NOMO-1 treated with DMSO at 0.1 percent for 48 hours (cell line): ENCODE measurements around the gene NDUFS3.
"Not testable (repeated sequence)": the region's sequence is repeated elsewhere in the genome, so short reads cannot be mapped to it uniquely, and the experiment has no call there.

Experiments used
- DNase-seq: peaks from one replicate; lab custom pipeline; 2025; ENCODE audit not compliant: unreplicated experiment; lab: John Stamatoyannopoulos, UW

The NDUFS3 gene

GRCh38 chr11:47578524-47579494 lies at the start of gene NDUFS3, which contains the start of gene KBTBD4:
TSS of gene NDUFS3 (plus strand) at chr11:47579074. CDS start at chr11:47579092, 18 bp downstream.
TSS of gene KBTBD4 (minus strand) at chr11:47578970. CDS start at chr11:47578951, 19 bp downstream.
- DNase-seq, result peak; percentile 81

GRCh38 chr11:47529951-47530350 lies 48.9 kb upstream of the NDUFS3 start:
- DNase-seq, result no peak

GRCh38 chr11:47530721-47531120 lies 48.2 kb upstream of the NDUFS3 start:
- not testable (repeated sequence) for DNase-seq

GRCh38 chr11:47531666-47532065 lies 47.2 kb upstream of the NDUFS3 start:
- DNase-seq, result no peak

- DNase-seq, result no peak
Measured at GRCh38 chr11:47532597-47533213, 46.2 kb upstream of the NDUFS3 start.

GRCh38 chr11:47533690-47534151 lies 45.2 kb upstream of the NDUFS3 start:
- peak; percentile 38 for DNase-seq

- DNase-seq, result no peak
Measured at GRCh38 chr11:47534704-47535251, 44.1 kb upstream of the NDUFS3 start.

GRCh38 chr11:47536915-47537314 lies 42.0 kb upstream of the NDUFS3 start:
- no peak for DNase-seq

- no peak for DNase-seq
Measured at GRCh38 chr11:47538741-47539565, 39.9 kb upstream of the NDUFS3 start.

- DNase-seq, result no peak
Measured at GRCh38 chr11:47539681-47540039, 39.2 kb upstream of the NDUFS3 start.

GRCh38 chr11:47541070-47541469 lies 37.8 kb upstream of the NDUFS3 start:
- DNase-seq, result no peak

- no peak for DNase-seq
Measured at GRCh38 chr11:47545298-47545697, 33.6 kb upstream of the NDUFS3 start.

- not testable (repeated sequence) for DNase-seq
Measured at GRCh38 chr11:47546274-47546673, 32.6 kb upstream of the NDUFS3 start.

GRCh38 chr11:47550288-47551047 lies 28.4 kb upstream of the NDUFS3 start:
- DNase-seq, result peak; percentile 36

- peak; percentile 39 for DNase-seq
Measured at GRCh38 chr11:47551086-47551485, 27.8 kb upstream of the NDUFS3 start.

- DNase-seq, result peak; percentile 15
Measured at GRCh38 chr11:47552056-47552565, 26.8 kb upstream of the NDUFS3 start.

- peak; percentile 89 for DNase-seq
Measured at GRCh38 chr11:47552566-47553405, 26.1 kb upstream of the NDUFS3 start, which contains the start of gene CELF1. TSS of gene CELF1 (minus strand) at chr11:47553132. CDS start at chr11:47499523, 53,609 bp downstream.

GRCh38 chr11:47553406-47553743 lies 25.5 kb upstream of the NDUFS3 start:
- DNase-seq, result no peak

GRCh38 chr11:47557004-47557403 lies 21.9 kb upstream of the NDUFS3 start:
- not testable (repeated sequence) for DNase-seq
